ENCODE results near the gene ZBTB47. TPM values are rescaled to one million over a fixed set of nuclear protein-coding genes. Genes with fewer than 3 reads are reported as not detected.

Gene ZBTB47
- polyA plus RNA-seq, 1 donor (not counting 4 experiments of a cell fraction or from before 2014, with no cell fraction given): 5.1 TPM

DNA sequence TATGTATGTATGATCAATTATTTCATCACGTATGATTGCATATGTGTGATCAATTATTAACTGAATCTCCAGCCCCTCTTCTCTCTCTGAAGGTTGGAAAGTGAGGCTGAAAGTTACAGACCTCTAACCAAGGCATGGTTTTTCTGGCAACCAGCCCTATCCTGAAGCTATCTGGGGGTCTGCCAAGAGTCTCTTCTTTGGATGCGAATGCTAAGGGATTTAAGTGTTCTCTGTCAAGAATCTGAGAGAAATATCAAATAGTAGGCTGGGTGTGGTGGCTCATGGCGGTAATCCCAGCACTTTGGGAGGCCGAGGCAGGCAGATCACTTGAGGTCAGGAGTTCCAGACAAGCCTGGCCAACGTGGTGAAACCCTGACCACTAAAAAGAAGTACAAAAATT, 44.9 kb upstream of the ZBTB47 start:
- no peak for TF ChIP-seq EZH2 (IDR thresholded peaks at IDR 0.05; ENCODE audit: low read length)
- TF ChIP-seq, protein P1, sequence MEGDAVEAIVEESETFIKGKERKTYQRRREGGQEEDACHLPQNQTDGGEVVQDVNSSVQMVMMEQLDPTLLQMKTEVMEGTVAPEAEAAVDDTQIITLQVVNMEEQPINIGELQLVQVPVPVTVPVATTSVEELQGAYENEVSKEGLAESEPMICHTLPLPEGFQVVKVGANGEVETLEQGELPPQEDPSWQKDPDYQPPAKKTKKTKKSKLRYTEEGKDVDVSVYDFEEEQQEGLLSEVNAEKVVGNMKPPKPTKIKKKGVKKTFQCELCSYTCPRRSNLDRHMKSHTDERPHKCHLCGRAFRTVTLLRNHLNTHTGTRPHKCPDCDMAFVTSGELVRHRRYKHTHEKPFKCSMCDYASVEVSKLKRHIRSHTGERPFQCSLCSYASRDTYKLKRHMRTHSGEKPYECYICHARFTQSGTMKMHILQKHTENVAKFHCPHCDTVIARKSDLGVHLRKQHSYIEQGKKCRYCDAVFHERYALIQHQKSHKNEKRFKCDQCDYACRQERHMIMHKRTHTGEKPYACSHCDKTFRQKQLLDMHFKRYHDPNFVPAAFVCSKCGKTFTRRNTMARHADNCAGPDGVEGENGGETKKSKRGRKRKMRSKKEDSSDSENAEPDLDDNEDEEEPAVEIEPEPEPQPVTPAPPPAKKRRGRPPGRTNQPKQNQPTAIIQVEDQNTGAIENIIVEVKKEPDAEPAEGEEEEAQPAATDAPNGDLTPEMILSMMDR (optimal IDR thresholded peaks at IDR 0.05 in 1 of 3, IDR thresholded peaks at IDR 0.05 in 1 of 3, conservative IDR thresholded peaks at IDR 0.05 in 1 of 3; ENCODE audit: extremely low read depth in 1 of 3, insufficient read depth in 2 of 3, low read length in 3 of 3): no peak

GRCh38 chr3:42610976-42611375, 42.5 kb upstream of the ZBTB47 start:
- dilution Hi-C loops (cut with MboI; ENCODE audit: extremely low pct_ligation_motif_present, low sequenced_read_pairs): no loop called here
- Histone ChIP-seq H3K4me2 (ENCODE audit: control insufficient read depth, extremely low read depth, insufficient read depth, low read depth, low read length) (no peak overlapping the region), H3K27me3 (ENCODE audit: control insufficient read depth, extremely low read depth, insufficient read depth, low read length) (no peaks in the 10 kb centered on the region), H3K4me1 (ENCODE audit: control insufficient read depth, extremely low read depth, insufficient read depth, low read length) (no peaks in the 10 kb centered on the region), H2AFZ (ENCODE audit: control insufficient read depth, low read length) (no peak overlapping the region), H3K9me3 (ENCODE audit: control insufficient read depth, low read depth, low read length) (no peaks in the 10 kb centered on the region), H4K20me1 (ENCODE audit: control insufficient read depth, extremely low read depth, insufficient read depth, low read length) (no peaks in the 10 kb centered on the region), H3K27ac (ENCODE audit: control insufficient read depth, insufficient read depth, low read length) (no peak overlapping the region), H3K79me2 (ENCODE audit: control insufficient read depth, insufficient read depth, low read length) (peaks cover 91% of the 10 kb centered on the region), H3K9me1 (ENCODE audit: control insufficient read depth, extremely low read depth, insufficient read depth, low read length) (no peaks in the 10 kb centered on the region), H3K9ac (ENCODE audit: control insufficient read depth, extremely low read depth, insufficient read depth, low read length) (no peak overlapping the region), H3K36me3 (ENCODE audit: control insufficient read depth in 2 of 2, extremely low read depth in 1 of 2, insufficient read depth in 2 of 2, low read length in 2 of 2) (peaks cover under 1 to 4% of the 10 kb centered on the region in 2 experiments), H3K4me3 (ENCODE audit: control insufficient read depth in 2 of 3, extremely low read depth in 1 of 3, insufficient read depth in 2 of 3, low read depth in 1 of 3, low read length in 3 of 3) (no peak overlapping the region)
- no peak for FAIRE-seq
- DNase-seq (ENCODE audit: low read depth, low spot score): no peak
- TF ChIP-seq, protein P1 (optimal IDR thresholded peaks at IDR 0.05 in 1 of 3, IDR thresholded peaks at IDR 0.05 in 1 of 3, conservative IDR thresholded peaks at IDR 0.05 in 1 of 3; ENCODE audit: extremely low read depth in 1 of 3, insufficient read depth in 2 of 3, low read length in 3 of 3): no peak
- TF ChIP-seq EZH2 (IDR thresholded peaks at IDR 0.05; ENCODE audit: low read length): no peak

More for the DNA sequence above, 44.9 kb upstream of the ZBTB47 start:
- H3K27ac ChIP-seq (ENCODE audit: control insufficient read depth, insufficient read depth, low read length): no peak overlapping the region
- FAIRE-seq (no peak), DNase-seq (ENCODE audit: low read depth, low spot score) (no peak)
- H3K27me3 ChIP-seq (ENCODE audit: control insufficient read depth, extremely low read depth, insufficient read depth, low read length): no peaks in the 10 kb centered on the region
- no peaks in the 10 kb centered on the region for H3K9me3 ChIP-seq (ENCODE audit: control insufficient read depth, low read depth, low read length)
- dilution Hi-C loops (cut with MboI; ENCODE audit: extremely low pct_ligation_motif_present, low sequenced_read_pairs): no loop called here
- no peaks in the 10 kb centered on the region for H3K9me1 ChIP-seq (ENCODE audit: control insufficient read depth, extremely low read depth, insufficient read depth, low read length)
- H3K36me3 ChIP-seq (ENCODE audit: control insufficient read depth in 2 of 2, extremely low read depth in 1 of 2, insufficient read depth in 2 of 2, low read length in 2 of 2): peaks cover 4 to 6% of the 10 kb centered on the region in 2 experiments
- H3K9ac ChIP-seq (ENCODE audit: control insufficient read depth, extremely low read depth, insufficient read depth, low read length): no peak overlapping the region
- H3K4me1 ChIP-seq (ENCODE audit: control insufficient read depth, extremely low read depth, insufficient read depth, low read length): peaks cover 13% of the 10 kb centered on the region
- H2AFZ ChIP-seq (ENCODE audit: control insufficient read depth, low read length): no peak overlapping the region
- H3K4me3 ChIP-seq (ENCODE audit: control insufficient read depth in 2 of 3, extremely low read depth in 1 of 3, insufficient read depth in 2 of 3, low read depth in 1 of 3, low read length in 3 of 3): no peak overlapping the region
- H3K79me2 ChIP-seq (ENCODE audit: control insufficient read depth, insufficient read depth, low read length): peaks cover 91% of the 10 kb centered on the region
- H3K4me2 ChIP-seq (ENCODE audit: control insufficient read depth, extremely low read depth, insufficient read depth, low read depth, low read length): no peak overlapping the region
- no peaks in the 10 kb centered on the region for H4K20me1 ChIP-seq (ENCODE audit: control insufficient read depth, extremely low read depth, insufficient read depth, low read length)
